ENCODE data around the gene PIP5K1B.

Gene PIP5K1B

DNA sequence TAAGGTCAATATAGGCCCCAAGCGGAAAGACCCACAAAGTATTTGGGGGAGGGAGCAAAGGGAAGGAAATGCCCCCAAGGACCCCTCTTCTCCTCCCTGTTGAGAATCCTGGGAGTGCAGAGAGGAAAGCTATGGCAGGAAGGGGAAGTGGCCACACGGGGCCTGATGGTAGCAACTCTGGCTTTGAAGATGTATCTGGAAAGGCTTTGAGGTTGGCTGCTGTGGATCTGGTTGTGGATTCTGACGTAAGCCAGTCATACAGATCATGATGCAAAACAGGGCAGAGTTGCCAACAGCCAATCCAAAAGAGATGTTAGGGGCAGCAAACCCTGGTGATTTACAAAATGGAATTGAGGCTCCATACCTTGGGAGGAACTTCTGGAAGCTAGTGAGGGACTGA lies 200.1 kb downstream of the PIP5K1B start:
- peaks cover 27% of the 10 kb centered on the region for H3K27me3 ChIP-seq (ENCODE audit: insufficient read depth, low read length)
- H2AFZ ChIP-seq (ENCODE audit: low read length, unreplicated experiment), result no peak overlapping the region
- H3K36me3 ChIP-seq (ENCODE audit: insufficient read depth, low read length), result no peaks in the 10 kb centered on the region
- H3K4me1 ChIP-seq (ENCODE audit: control insufficient read depth, insufficient read depth, low read length, unreplicated experiment), result no peaks in the 10 kb centered on the region
- H3K4me3 ChIP-seq (ENCODE audit: low read depth, low read length), result no peak overlapping the region
- H3K27ac ChIP-seq (ENCODE audit: low read depth, low read length), result no peak overlapping the region
- H3K79me2 ChIP-seq (ENCODE audit: control insufficient read depth, insufficient read depth, low read length, unreplicated experiment), result no peaks in the 10 kb centered on the region

DNA sequence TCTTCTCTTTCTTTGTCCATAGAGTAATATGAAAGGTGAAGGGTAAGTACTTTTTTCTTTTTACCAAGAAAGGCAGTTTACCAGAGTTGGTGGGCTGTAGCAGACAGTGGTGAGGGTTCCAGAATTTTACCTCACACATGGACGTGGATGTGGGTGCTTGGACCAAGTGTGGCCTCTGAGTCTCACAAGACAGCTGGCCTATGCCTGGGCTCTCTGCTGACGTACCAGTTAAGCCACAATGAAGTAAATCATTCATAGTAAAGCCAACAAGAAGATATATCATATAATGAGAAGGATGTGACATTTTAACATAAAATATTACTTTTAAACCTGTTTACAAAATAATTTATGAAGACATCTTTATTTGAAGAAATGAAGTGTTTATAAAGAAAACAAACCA lies 202.9 kb downstream of the PIP5K1B start:
- Histone ChIP-seq H2AFZ (ENCODE audit: low read length, unreplicated experiment) (no peak overlapping the region), H3K4me1 (ENCODE audit: control insufficient read depth, insufficient read depth, low read length, unreplicated experiment) (no peaks in the 10 kb centered on the region), H3K27me3 (ENCODE audit: insufficient read depth, low read length) (peaks cover 25% of the 10 kb centered on the region), H3K79me2 (ENCODE audit: control insufficient read depth, insufficient read depth, low read length, unreplicated experiment) (no peaks in the 10 kb centered on the region), H3K36me3 (ENCODE audit: insufficient read depth, low read length) (no peaks in the 10 kb centered on the region), H3K27ac (ENCODE audit: low read depth, low read length) (no peak overlapping the region), H3K4me3 (ENCODE audit: low read depth, low read length) (no peak overlapping the region)

DNA sequence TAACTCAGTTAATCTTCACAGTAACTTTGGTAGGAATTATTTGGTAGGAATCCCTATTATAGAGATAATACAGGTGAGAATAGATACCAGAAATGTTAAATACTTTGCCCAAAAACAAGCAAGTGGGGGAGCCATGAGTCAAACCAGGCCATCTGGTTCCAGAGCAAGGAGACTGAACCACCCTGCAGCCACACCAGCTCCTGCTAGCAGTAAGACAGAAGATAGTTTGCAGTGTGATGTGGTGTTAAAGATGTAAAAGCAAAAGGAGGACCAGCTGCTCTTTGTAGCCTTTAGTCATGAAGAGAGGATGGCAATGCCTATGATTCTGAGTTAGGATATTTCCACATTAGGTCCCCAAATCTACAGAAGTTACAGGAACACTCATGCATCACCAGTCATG lies 207.5 kb downstream of the PIP5K1B start:
- Histone ChIP-seq H3K27me3 (ENCODE audit: insufficient read depth, low read length) (peaks cover 18% of the 10 kb centered on the region), H2AFZ (ENCODE audit: low read length, unreplicated experiment) (no peak overlapping the region), H3K4me3 (ENCODE audit: low read depth, low read length) (no peak overlapping the region), H3K27ac (ENCODE audit: low read depth, low read length) (no peak overlapping the region), H3K36me3 (ENCODE audit: insufficient read depth, low read length) (no peaks in the 10 kb centered on the region), H3K4me1 (ENCODE audit: control insufficient read depth, insufficient read depth, low read length, unreplicated experiment) (no peaks in the 10 kb centered on the region), H3K79me2 (ENCODE audit: control insufficient read depth, insufficient read depth, low read length, unreplicated experiment) (no peaks in the 10 kb centered on the region)

DNA sequence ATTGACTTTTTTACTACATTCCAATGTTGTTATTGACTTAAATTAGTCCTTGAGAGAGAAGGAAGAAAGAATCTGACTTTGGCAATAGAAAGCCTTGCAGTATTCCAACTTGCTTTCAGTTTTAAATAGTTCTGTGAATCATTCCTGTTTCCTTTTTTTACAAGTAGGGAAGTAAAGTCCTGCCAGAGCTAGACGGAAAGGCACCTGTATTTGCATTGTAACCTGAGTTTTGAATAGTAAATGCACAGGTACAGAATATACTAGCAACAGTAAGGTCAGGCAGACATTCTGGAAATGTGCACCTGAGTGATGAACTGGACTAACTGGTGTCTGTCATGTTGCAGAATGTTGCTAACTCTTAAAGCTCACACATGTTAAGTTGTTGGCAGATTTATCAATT lies 208.0 kb downstream of the PIP5K1B start:
- H3K36me3 ChIP-seq (ENCODE audit: insufficient read depth, low read length), result no peaks in the 10 kb centered on the region
- no peak overlapping the region for H3K4me3 ChIP-seq (ENCODE audit: low read depth, low read length)
- H3K79me2 ChIP-seq (ENCODE audit: control insufficient read depth, insufficient read depth, low read length, unreplicated experiment), result no peaks in the 10 kb centered on the region
- no peak overlapping the region for H2AFZ ChIP-seq (ENCODE audit: low read length, unreplicated experiment)
- no peak overlapping the region for H3K27ac ChIP-seq (ENCODE audit: low read depth, low read length)
- H3K27me3 ChIP-seq (ENCODE audit: insufficient read depth, low read length), result peaks cover 18% of the 10 kb centered on the region
- H3K4me1 ChIP-seq (ENCODE audit: control insufficient read depth, insufficient read depth, low read length, unreplicated experiment), result no peaks in the 10 kb centered on the region

DNA sequence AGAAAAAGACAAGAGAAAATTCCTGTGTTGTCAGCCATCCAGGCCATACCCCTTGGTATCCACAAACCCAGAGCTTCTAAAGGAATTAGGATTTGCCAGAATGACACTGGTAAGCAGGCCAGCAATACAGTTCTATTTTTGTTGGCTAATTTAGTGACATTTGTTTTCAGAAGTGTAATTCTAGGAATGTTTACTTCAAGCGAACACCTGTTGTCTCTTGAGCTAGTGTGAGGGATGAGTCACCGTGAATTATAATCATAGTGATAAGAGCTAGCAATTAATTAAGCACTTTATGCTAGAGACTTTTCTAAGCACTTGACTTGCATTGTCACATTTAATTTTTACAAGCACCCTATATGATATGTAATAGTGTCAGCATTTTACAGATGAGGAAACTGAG lies 209.7 kb downstream of the PIP5K1B start:
- H3K79me2 ChIP-seq (ENCODE audit: control insufficient read depth, insufficient read depth, low read length, unreplicated experiment), result no peaks in the 10 kb centered on the region
- no peaks in the 10 kb centered on the region for H3K4me1 ChIP-seq (ENCODE audit: control insufficient read depth, insufficient read depth, low read length, unreplicated experiment)
- no peak overlapping the region for H3K27ac ChIP-seq (ENCODE audit: low read depth, low read length)
- no peak overlapping the region for H3K4me3 ChIP-seq (ENCODE audit: low read depth, low read length)
- H3K27me3 ChIP-seq (ENCODE audit: insufficient read depth, low read length), result peaks cover 18% of the 10 kb centered on the region
- no peak overlapping the region for H2AFZ ChIP-seq (ENCODE audit: low read length, unreplicated experiment)
- no peaks in the 10 kb centered on the region for H3K36me3 ChIP-seq (ENCODE audit: insufficient read depth, low read length)

DNA sequence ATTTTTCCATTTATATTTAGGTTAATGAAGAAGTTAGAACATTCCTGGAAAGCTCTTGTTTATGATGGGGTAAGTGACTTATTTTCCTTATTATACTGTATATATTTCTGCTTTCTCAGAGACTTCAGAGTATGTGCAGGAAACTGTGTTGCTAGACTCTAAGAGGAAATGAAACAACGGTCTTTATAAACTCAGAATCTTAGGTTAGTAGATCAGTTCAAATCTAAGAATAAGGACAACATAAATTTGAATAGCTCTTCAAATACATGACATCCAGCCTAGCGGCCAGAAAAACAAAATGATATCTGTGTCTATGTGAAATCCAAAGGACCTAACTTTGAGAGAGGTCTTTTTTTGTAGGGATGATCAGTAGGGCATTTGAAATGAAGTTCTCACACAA lies 214.6 kb downstream of the PIP5K1B start:
- H3K27me3 ChIP-seq (ENCODE audit: insufficient read depth, low read length), result peaks cover 11% of the 10 kb centered on the region
- no peak overlapping the region for H3K27ac ChIP-seq (ENCODE audit: low read depth, low read length)
- no peaks in the 10 kb centered on the region for H3K36me3 ChIP-seq (ENCODE audit: insufficient read depth, low read length)
- H3K79me2 ChIP-seq (ENCODE audit: control insufficient read depth, insufficient read depth, low read length, unreplicated experiment), result no peaks in the 10 kb centered on the region
- H3K4me1 ChIP-seq (ENCODE audit: control insufficient read depth, insufficient read depth, low read length, unreplicated experiment), result no peaks in the 10 kb centered on the region
- H2AFZ ChIP-seq (ENCODE audit: low read length, unreplicated experiment), result no peak overlapping the region
- no peak overlapping the region for H3K4me3 ChIP-seq (ENCODE audit: low read depth, low read length)

DNA sequence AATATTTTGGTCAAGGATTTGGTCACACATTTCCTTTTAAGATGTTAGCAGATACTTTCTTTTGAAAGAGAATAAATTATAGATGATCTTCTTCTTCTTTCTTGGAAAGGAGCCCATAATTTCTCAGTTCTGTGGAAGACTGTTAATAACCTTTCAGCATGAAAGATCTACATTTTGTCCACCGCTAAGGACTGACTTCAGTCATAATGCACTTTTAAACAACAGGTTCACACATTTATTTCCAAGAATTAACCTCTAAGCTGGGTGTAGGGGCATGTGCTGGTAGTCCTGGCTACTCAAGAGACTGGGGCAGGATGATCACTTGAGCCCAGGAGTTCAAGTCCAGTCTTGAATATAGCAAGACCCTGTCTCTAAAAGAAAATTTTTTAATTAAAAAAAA lies 215.9 kb downstream of the PIP5K1B start:
- no peaks in the 10 kb centered on the region for H3K79me2 ChIP-seq (ENCODE audit: control insufficient read depth, insufficient read depth, low read length, unreplicated experiment)
- H3K36me3 ChIP-seq (ENCODE audit: insufficient read depth, low read length), result no peaks in the 10 kb centered on the region
- no peak overlapping the region for H2AFZ ChIP-seq (ENCODE audit: low read length, unreplicated experiment)
- H3K27ac ChIP-seq (ENCODE audit: low read depth, low read length), result no peak overlapping the region
- H3K4me3 ChIP-seq (ENCODE audit: low read depth, low read length), result no peak overlapping the region
- H3K4me1 ChIP-seq (ENCODE audit: control insufficient read depth, insufficient read depth, low read length, unreplicated experiment), result no peaks in the 10 kb centered on the region
- H3K27me3 ChIP-seq (ENCODE audit: insufficient read depth, low read length), result peaks cover 11% of the 10 kb centered on the region

DNA sequence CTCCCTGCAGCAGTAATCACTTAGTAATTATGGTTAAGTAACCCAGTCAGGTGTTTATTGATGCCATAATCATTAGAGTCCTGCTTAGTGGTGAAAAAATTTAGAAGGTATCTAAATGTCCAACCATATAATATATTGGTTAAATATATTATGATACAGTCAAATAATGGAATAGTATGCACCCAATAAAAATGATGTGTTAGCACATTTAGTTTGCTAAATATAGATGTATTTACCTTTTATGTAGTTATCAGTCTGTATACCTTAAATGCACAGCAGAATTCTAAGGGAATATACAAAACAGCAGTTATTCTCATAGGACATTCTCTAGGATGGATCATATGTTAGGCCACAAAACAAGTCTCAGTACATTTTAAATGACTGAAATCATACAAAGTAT lies 218.4 kb downstream of the PIP5K1B start:
- Histone ChIP-seq H3K79me2 (ENCODE audit: control insufficient read depth, insufficient read depth, low read length, unreplicated experiment) (no peaks in the 10 kb centered on the region), H3K27me3 (ENCODE audit: insufficient read depth, low read length) (peaks cover 14% of the 10 kb centered on the region), H3K4me1 (ENCODE audit: control insufficient read depth, insufficient read depth, low read length, unreplicated experiment) (no peaks in the 10 kb centered on the region), H2AFZ (ENCODE audit: low read length, unreplicated experiment) (no peak overlapping the region), H3K27ac (ENCODE audit: low read depth, low read length) (no peak overlapping the region), H3K36me3 (ENCODE audit: insufficient read depth, low read length) (no peaks in the 10 kb centered on the region), H3K4me3 (ENCODE audit: low read depth, low read length) (no peak overlapping the region)

DNA sequence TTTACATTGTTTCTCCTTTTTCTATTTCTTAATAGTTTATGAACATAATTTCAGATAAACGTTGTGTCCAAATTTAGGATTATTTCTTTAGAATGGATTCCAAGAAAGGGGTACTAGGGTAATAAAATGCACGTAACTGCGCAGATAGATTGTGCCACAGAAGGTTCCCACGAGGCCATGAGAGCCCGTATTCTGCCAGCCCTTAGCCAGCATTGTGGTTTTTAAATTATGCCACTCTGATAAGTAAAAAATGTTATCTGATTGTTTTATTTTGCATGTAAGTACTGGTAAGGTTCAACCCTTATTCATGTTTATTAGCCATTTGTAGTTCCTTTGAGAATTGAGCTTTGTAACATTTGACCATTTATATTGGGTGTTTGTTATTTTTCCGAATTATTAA lies 220.1 kb downstream of the PIP5K1B start:
- no peaks in the 10 kb centered on the region for H3K79me2 ChIP-seq (ENCODE audit: control insufficient read depth, insufficient read depth, low read length, unreplicated experiment)
- no peak overlapping the region for H3K27ac ChIP-seq (ENCODE audit: low read depth, low read length)
- no peak overlapping the region for H2AFZ ChIP-seq (ENCODE audit: low read length, unreplicated experiment)
- no peaks in the 10 kb centered on the region for H3K36me3 ChIP-seq (ENCODE audit: insufficient read depth, low read length)
- no peak overlapping the region for H3K4me3 ChIP-seq (ENCODE audit: low read depth, low read length)
- peaks cover 14% of the 10 kb centered on the region for H3K27me3 ChIP-seq (ENCODE audit: insufficient read depth, low read length)
- H3K4me1 ChIP-seq (ENCODE audit: control insufficient read depth, insufficient read depth, low read length, unreplicated experiment), result no peaks in the 10 kb centered on the region

DNA sequence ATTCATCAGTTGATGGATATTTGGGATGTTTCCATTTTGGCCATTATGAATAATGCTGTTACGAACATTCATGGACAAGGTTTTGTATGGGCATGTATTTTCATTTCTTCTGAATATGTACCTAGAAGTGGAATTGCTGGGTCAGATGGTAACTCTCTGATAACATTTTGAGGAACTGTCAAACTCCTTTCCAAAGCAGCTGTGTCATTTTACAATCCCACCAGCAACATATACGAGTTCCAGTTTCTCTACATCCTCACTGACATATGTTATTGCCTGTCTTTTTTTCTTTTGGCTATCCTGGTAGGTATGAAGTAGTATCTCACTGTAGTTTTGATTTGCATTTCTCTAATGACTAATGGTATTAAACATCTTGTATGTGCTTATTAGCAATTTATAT lies 222.1 kb downstream of the PIP5K1B start:
- Histone ChIP-seq H3K4me1 (ENCODE audit: control insufficient read depth, insufficient read depth, low read length, unreplicated experiment) (no peaks in the 10 kb centered on the region), H3K4me3 (ENCODE audit: low read depth, low read length) (no peak overlapping the region), H3K27ac (ENCODE audit: low read depth, low read length) (no peak overlapping the region), H2AFZ (ENCODE audit: low read length, unreplicated experiment) (no peak overlapping the region), H3K36me3 (ENCODE audit: insufficient read depth, low read length) (no peaks in the 10 kb centered on the region), H3K27me3 (ENCODE audit: insufficient read depth, low read length) (peaks cover 17% of the 10 kb centered on the region), H3K79me2 (ENCODE audit: control insufficient read depth, insufficient read depth, low read length, unreplicated experiment) (no peaks in the 10 kb centered on the region)

DNA sequence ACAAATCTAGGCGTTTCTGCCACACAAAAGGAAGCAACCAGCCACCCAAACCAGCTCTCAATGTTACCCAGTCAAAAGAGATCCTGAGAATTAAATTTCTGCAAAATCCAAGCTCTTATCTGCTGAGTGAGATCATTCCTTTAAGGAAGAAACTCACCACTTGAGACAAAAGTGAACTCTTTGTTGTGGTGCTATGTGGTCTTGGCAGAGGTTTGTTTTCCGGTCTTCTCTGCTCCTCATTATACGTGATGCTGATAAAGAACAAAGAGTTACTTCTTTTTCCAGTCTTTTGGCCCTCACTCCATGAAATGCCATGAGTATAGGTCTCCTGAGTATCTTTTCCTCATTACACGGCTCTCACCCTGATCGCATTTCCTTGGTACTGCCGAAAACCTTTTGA lies 226.8 kb downstream of the PIP5K1B start:
- no peaks in the 10 kb centered on the region for H3K36me3 ChIP-seq (ENCODE audit: insufficient read depth, low read length)
- H3K4me1 ChIP-seq (ENCODE audit: control insufficient read depth, insufficient read depth, low read length, unreplicated experiment), result no peaks in the 10 kb centered on the region
- H3K27ac ChIP-seq (ENCODE audit: low read depth, low read length), result no peak overlapping the region
- no peaks in the 10 kb centered on the region for H3K79me2 ChIP-seq (ENCODE audit: control insufficient read depth, insufficient read depth, low read length, unreplicated experiment)
- no peak overlapping the region for H2AFZ ChIP-seq (ENCODE audit: low read length, unreplicated experiment)
- peaks cover 24% of the 10 kb centered on the region for H3K27me3 ChIP-seq (ENCODE audit: insufficient read depth, low read length)
- no peak overlapping the region for H3K4me3 ChIP-seq (ENCODE audit: low read depth, low read length)

DNA sequence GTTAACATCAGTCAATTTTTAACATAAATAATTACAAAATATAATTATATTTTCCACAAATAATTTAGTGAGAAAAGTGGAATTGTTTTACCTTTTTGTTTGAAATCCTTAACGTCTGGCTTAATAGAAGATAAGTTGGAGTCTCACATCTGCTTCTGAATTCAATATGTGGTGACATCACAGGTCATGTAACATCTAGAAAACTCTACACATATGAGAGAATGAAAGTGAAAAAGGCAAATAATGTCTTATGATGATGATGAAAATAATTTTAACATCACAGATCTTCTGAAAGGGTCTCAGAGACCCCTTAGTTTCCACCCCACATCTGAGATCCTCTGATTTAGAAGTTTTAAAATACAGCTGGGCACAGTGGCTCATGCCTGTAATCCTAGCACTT lies 227.4 kb downstream of the PIP5K1B start:
- Histone ChIP-seq H2AFZ (ENCODE audit: low read length, unreplicated experiment) (no peak overlapping the region), H3K79me2 (ENCODE audit: control insufficient read depth, insufficient read depth, low read length, unreplicated experiment) (no peaks in the 10 kb centered on the region), H3K27me3 (ENCODE audit: insufficient read depth, low read length) (peaks cover 18% of the 10 kb centered on the region), H3K4me1 (ENCODE audit: control insufficient read depth, insufficient read depth, low read length, unreplicated experiment) (no peaks in the 10 kb centered on the region), H3K4me3 (ENCODE audit: low read depth, low read length) (no peak overlapping the region), H3K36me3 (ENCODE audit: insufficient read depth, low read length) (no peaks in the 10 kb centered on the region), H3K27ac (ENCODE audit: low read depth, low read length) (no peak overlapping the region)

Measured in ACC112 (cell line).